Type B pancreatic cell (in vitro differentiated cells): Measurements from ENCODE around the gene HAUS5. TPM values are rescaled to one million over a fixed set of nuclear protein-coding genes. Genes with fewer than 3 reads are reported as not detected.
"Not testable (repeated sequence)": the region's sequence is repeated elsewhere in the genome, so short reads cannot be mapped to it uniquely, and the experiment has no call there.

Experiments used
- DNase-seq: peaks from one replicate; pipeline ENCODE4 v3.0.0; 2021; ENCODE audit warnings: mixed read lengths; ENCODE audit not compliant: unreplicated experiment; ENCODE audit errors: extremely low spot score
- H3K27ac Mint-ChIP-seq: 2 replicates; pipeline ENCODE4 v1.8.0; 2021; ENCODE audit warnings: mild to moderate bottlenecking, mixed read lengths
- H3K27me3 Mint-ChIP-seq: 2 replicates; pipeline ENCODE4 v1.8.0; 2021; ENCODE audit warnings: mixed read lengths
- H3K36me3 Mint-ChIP-seq: 2 replicates; pipeline ENCODE4 v1.8.0; 2021; ENCODE audit warnings: mixed read lengths
- H3K4me1 Mint-ChIP-seq: one replicate; pipeline ENCODE4 v1.8.0; 2021; ENCODE audit warnings: mixed read lengths; ENCODE audit not compliant: unreplicated experiment
- H3K4me3 Mint-ChIP-seq: 2 replicates; pipeline ENCODE4 v1.8.0; 2021; ENCODE audit warnings: mild to moderate bottlenecking, mixed read lengths
- H3K9me3 Mint-ChIP-seq: 2 replicates; pipeline ENCODE4 v1.8.0; 2021; ENCODE audit warnings: mixed read lengths
- CTCF ChIP-seq: fragments of 200-600 bp; sonication (generic); conservative IDR thresholded peaks from 2 replicates; pipeline ENCODE4 v1.5.0; 2021; ENCODE audit warnings: antibody characterized with exemption, mild to moderate bottlenecking
- total RNA-seq: library from RNA; stranded (reverse); gene quantifications from 2 replicates; pipeline ENCODE4 v1.2.1, GENCODE V29; 2021; ENCODE audit warnings: low replicate concordance

The HAUS5 gene
- total RNA-seq, 1 donor from 2014 or later = 42.6 TPM

GRCh38 chr19:35585848-35586247 is 26.7 kb upstream of the HAUS5 start, which contains the start of gene PMIS2:
Gene PMIS2 (plus strand): TSS chr19:35586173. CDS start chr19:35586260, 87 bp downstream.
- DNase-seq = no peak
- H3K27ac Mint-ChIP-seq = no peak within 1 kb of the TSS
- peaks cover 29% of the 10 kb centered on the region for H3K27me3 Mint-ChIP-seq
- H3K9me3 Mint-ChIP-seq = no peaks in the 10 kb centered on the region
- no peaks in the 10 kb centered on the region for H3K36me3 Mint-ChIP-seq
- TF ChIP-seq CTCF = no peak
- H3K4me3 Mint-ChIP-seq = no peak within 1 kb of the TSS
- no peaks in the 10 kb centered on the region for H3K4me1 Mint-ChIP-seq

GRCh38 chr19:35587321-35587720 is 25.2 kb upstream of the HAUS5 start:
- TF ChIP-seq CTCF = no peak
- no peak overlapping the region for H3K4me3 Mint-ChIP-seq

GRCh38 chr19:35590875-35591274 is 21.7 kb upstream of the HAUS5 start:
- no peak for DNase-seq
- H3K36me3 Mint-ChIP-seq = no peaks in the 10 kb centered on the region
- H3K27ac Mint-ChIP-seq = no peak overlapping the region
- H3K4me3 Mint-ChIP-seq = no peak overlapping the region
- peaks cover 12% of the 10 kb centered on the region for H3K27me3 Mint-ChIP-seq
- H3K9me3 Mint-ChIP-seq = no peaks in the 10 kb centered on the region
- TF ChIP-seq CTCF = no peak
- no peaks in the 10 kb centered on the region for H3K4me1 Mint-ChIP-seq

More at GRCh38 chr19:35587321-35587720, 25.2 kb upstream of the HAUS5 start:
- H3K36me3 Mint-ChIP-seq = no peaks in the 10 kb centered on the region
- peaks cover 28% of the 10 kb centered on the region for H3K27me3 Mint-ChIP-seq
- H3K4me1 Mint-ChIP-seq = no peaks in the 10 kb centered on the region
- no peak for DNase-seq
- H3K9me3 Mint-ChIP-seq = no peaks in the 10 kb centered on the region
- H3K27ac Mint-ChIP-seq = no peak overlapping the region

GRCh38 chr19:35592226-35592625 is 20.3 kb upstream of the HAUS5 start:
- peaks cover 14% of the 10 kb centered on the region for H3K27me3 Mint-ChIP-seq
- peak; percentile 71 for TF ChIP-seq CTCF
- H3K27ac Mint-ChIP-seq = no peak overlapping the region
- no peak for DNase-seq
- H3K4me3 Mint-ChIP-seq = no peak overlapping the region
- H3K9me3 Mint-ChIP-seq = no peaks in the 10 kb centered on the region
- H3K36me3 Mint-ChIP-seq = no peaks in the 10 kb centered on the region
- no peaks in the 10 kb centered on the region for H3K4me1 Mint-ChIP-seq

GRCh38 chr19:35595026-35595425 is 17.5 kb upstream of the HAUS5 start:
- H3K36me3 Mint-ChIP-seq, H3K4me1 Mint-ChIP-seq, H3K27ac Mint-ChIP-seq, DNase-seq, H3K9me3 Mint-ChIP-seq, H3K4me3 Mint-ChIP-seq: not testable (repeated sequence)
- peaks cover 21% of the 10 kb centered on the region for H3K27me3 Mint-ChIP-seq

- H3K4me1 Mint-ChIP-seq = no peaks in the 10 kb centered on the region
- no peak for TF ChIP-seq CTCF
- H3K27me3 Mint-ChIP-seq = peaks cover 26% of the 10 kb centered on the region
- DNase-seq = no peak
- H3K9me3 Mint-ChIP-seq = no peaks in the 10 kb centered on the region
- no peaks in the 10 kb centered on the region for H3K36me3 Mint-ChIP-seq
- no peak overlapping the region for H3K4me3 Mint-ChIP-seq
- H3K27ac Mint-ChIP-seq = no peak overlapping the region
These were observed 16.6 kb upstream of the HAUS5 start for GRCh38 chr19:35595928-35596327.
